Natural killer cell treated with Interleukin-12 subunit alpha and Interleukin-12 subunit beta and Interleukin-15 and Interleukin-18, amount 100 ng/mL, for 72 hours (primary cell): ENCODE results near the gene QDPR. TPM values are rescaled to one million over a fixed set of nuclear protein-coding genes. Genes with fewer than 3 reads are reported as not detected.
"Not testable (repeated sequence)": the region's sequence is repeated elsewhere in the genome, so short reads cannot be mapped to it uniquely, and the experiment has no call there.

Source experiments
- ATAC-seq, 2 donors: fragments of 150-1000 bp; cut with Tn5 transposase in 1 of 2; sonication (Bioruptor Pico), chemical (Tn5 transposase) in 1 of 2; 2 replicates each; pipeline ENCODE4 v1.10.0; 2021
- DNase-seq: peaks from one replicate; pipeline ENCODE4 v3.0.0; 2022; ENCODE audit warnings: low spot score
- H3K27ac Mint-ChIP-seq, 2 donors: 1 replicate in 1 of 2; 2 replicates in 1 of 2; pipeline ENCODE4 v1.8.0; 2022; ENCODE audit warnings: mixed read lengths in 2 of 2, mild to moderate bottlenecking in 1 of 2, moderate library complexity in 1 of 2
- H3K27me3 Mint-ChIP-seq, 2 donors: 1 replicate in 1 of 2; 2 replicates in 1 of 2; pipeline ENCODE4 v1.8.0; 2022; ENCODE audit warnings: mixed read lengths in 2 of 2
- H3K36me3 Mint-ChIP-seq: one replicate; pipeline ENCODE4 v1.8.0; 2022; ENCODE audit warnings: mixed read lengths
- H3K4me1 Mint-ChIP-seq, 2 donors: 1 replicate in 1 of 2; 2 replicates in 1 of 2; pipeline ENCODE4 v1.8.0; 2022; ENCODE audit warnings: low read depth in 2 of 2, mixed read lengths in 2 of 2, mild to moderate bottlenecking in 1 of 2
- H3K4me3 Mint-ChIP-seq: one replicate; pipeline ENCODE4 v1.8.0; 2022; ENCODE audit warnings: mixed read lengths
- H3K9me3 Mint-ChIP-seq: 2 replicates; pipeline ENCODE4 v1.8.0; 2022; ENCODE audit warnings: mixed read lengths
- total RNA-seq, 2 donors: library from RNA; stranded (reverse); gene quantifications; one replicate each; pipeline ENCODE4 v1.2.3, GENCODE V29; 2022

QDPR gene
- total RNA-seq, 2 donors from 2014 or later = 21.8 to 28.2 TPM

- Mint-ChIP-seq H3K9me3 (no peaks in the 10 kb centered on the region), H3K4me1 (no peaks in the 10 kb centered on the region), H3K27ac (no peak overlapping the region), H3K4me3 (no peak overlapping the region), H3K36me3 (no peaks in the 10 kb centered on the region), H3K27me3 (no peaks in the 10 kb centered on the region)
- ATAC-seq (no peak), DNase-seq (no peak)
Observed at GRCh38 chr4:17468619-17469221, 43.2 kb downstream of the QDPR start.

GRCh38 chr4:17463606-17464005 is 48.3 kb downstream of the QDPR start:
- H3K27ac Mint-ChIP-seq = no peak overlapping the region
- no peaks in the 10 kb centered on the region for H3K27me3 Mint-ChIP-seq
- no peak for ATAC-seq
- H3K4me1 Mint-ChIP-seq = no peaks in the 10 kb centered on the region
- DNase-seq = no peak
- no peaks in the 10 kb centered on the region for H3K36me3 Mint-ChIP-seq
- H3K4me3 Mint-ChIP-seq = no peak overlapping the region
- H3K9me3 Mint-ChIP-seq = no peaks in the 10 kb centered on the region

- ATAC-seq = no peak
- Mint-ChIP-seq H3K27ac (no peak overlapping the region), H3K9me3 (no peaks in the 10 kb centered on the region), H3K36me3 (no peaks in the 10 kb centered on the region), H3K27me3 (peaks cover 2 to 12% of the 10 kb centered on the region in 2 donors), H3K4me1 (no peaks in the 10 kb centered on the region), H3K4me3 (no peak overlapping the region)
- DNase-seq = no peak
Observed at GRCh38 chr4:17450269-17450804, 61.6 kb downstream of the QDPR start.

- no peak for ATAC-seq
- H3K27me3 Mint-ChIP-seq = peaks cover 2 to 12% of the 10 kb centered on the region in 2 donors
Observed at GRCh38 chr4:17448689-17449088, 63.2 kb downstream of the QDPR start.

GRCh38 chr4:17447675-17448298 is 64.1 kb downstream of the QDPR start:
- ATAC-seq = peak; percentile 73 to 74
- H3K4me3 Mint-ChIP-seq = no peak overlapping the region
- no peaks in the 10 kb centered on the region for H3K4me1 Mint-ChIP-seq

More at GRCh38 chr4:17448689-17449088, 63.2 kb downstream of the QDPR start:
- Mint-ChIP-seq H3K4me1 (no peaks in the 10 kb centered on the region), H3K36me3 (no peaks in the 10 kb centered on the region), H3K9me3 (no peaks in the 10 kb centered on the region), H3K4me3 (no peak overlapping the region), H3K27ac (no peak overlapping the region)
- no peak for DNase-seq

GRCh38 chr4:17447056-17447455 is 64.8 kb downstream of the QDPR start:
- no peak for ATAC-seq
- H3K27ac Mint-ChIP-seq = no peak overlapping the region
- no peaks in the 10 kb centered on the region for H3K4me1 Mint-ChIP-seq

More at GRCh38 chr4:17447675-17448298, 64.1 kb downstream of the QDPR start:
- no peak for DNase-seq
- Mint-ChIP-seq H3K27ac (no peak overlapping the region), H3K27me3 (peaks cover 2 to 12% of the 10 kb centered on the region in 2 donors), H3K9me3 (no peaks in the 10 kb centered on the region), H3K36me3 (no peaks in the 10 kb centered on the region)

GRCh38 chr4:17442477-17442876 is 69.4 kb downstream of the QDPR start:
- H3K4me3 Mint-ChIP-seq = not testable (repeated sequence)

More at GRCh38 chr4:17447056-17447455, 64.8 kb downstream of the QDPR start:
- peaks cover 2 to 7% of the 10 kb centered on the region in 2 donors for H3K27me3 Mint-ChIP-seq
- DNase-seq = no peak
- no peaks in the 10 kb centered on the region for H3K9me3 Mint-ChIP-seq
- H3K4me3 Mint-ChIP-seq = no peak overlapping the region
- H3K36me3 Mint-ChIP-seq = no peaks in the 10 kb centered on the region

GRCh38 chr4:17437396-17437795 is 74.5 kb downstream of the QDPR start:
- H3K4me3 Mint-ChIP-seq = no peak overlapping the region
- no peaks in the 10 kb centered on the region for H3K36me3 Mint-ChIP-seq
- DNase-seq = no peak
- peaks cover 0 to 3% of the 10 kb centered on the region in 2 donors for H3K27me3 Mint-ChIP-seq
- H3K4me1 Mint-ChIP-seq = no peaks in the 10 kb centered on the region
- H3K27ac Mint-ChIP-seq = no peak overlapping the region
- no peaks in the 10 kb centered on the region for H3K9me3 Mint-ChIP-seq
- no peak for ATAC-seq

More at GRCh38 chr4:17442477-17442876, 69.4 kb downstream of the QDPR start:
- not testable (repeated sequence) for H3K27me3 Mint-ChIP-seq, H3K9me3 Mint-ChIP-seq, ATAC-seq, DNase-seq, H3K4me1 Mint-ChIP-seq, H3K36me3 Mint-ChIP-seq, H3K27ac Mint-ChIP-seq

GRCh38 chr4:17436750-17437090 is 75.2 kb downstream of the QDPR start:
- Mint-ChIP-seq H3K9me3 (no peaks in the 10 kb centered on the region), H3K36me3 (no peaks in the 10 kb centered on the region), H3K4me3 (no peak overlapping the region), H3K27ac (no peak overlapping the region), H3K27me3 (peaks cover 0 to 3% of the 10 kb centered on the region in 2 donors), H3K4me1 (no peaks in the 10 kb centered on the region)
- ATAC-seq = peak in 1 of 2 donors; percentile 31
- no peak for DNase-seq

Other genes starting within 250 kb of the QDPR start
- not detected for gene CLRN2, start 3.1 kb upstream of the QDPR start, total RNA-seq
- gene LAP3, start 65.1 kb upstream of the QDPR start, total RNA-seq = 100 to 1,000 TPM in 1 of 2 donors, 10 to 100 TPM in 1; 99.9 to 137 TPM
- gene MED28, start 102.6 kb upstream of the QDPR start, total RNA-seq = 10 to 100 TPM; 35.2 to 41.2 TPM